Measurements from ENCODE around the gene ZMYND10. TPM values are rescaled to one million over a fixed set of nuclear protein-coding genes. Genes with fewer than 3 reads are reported as not detected.
A peak's percentile ranks its signal among the peaks of the same experiment; 100 is the strongest.

The ZMYND10 gene
- total RNA-seq, 2 experiments from 2014 or later, result 1.7 to 2.8 TPM

- POLR2A ChIA-PET, result interaction anchor here (0.6 to 0.8 kb wide), 3 partner anchors 11 to 195 kb away, joined by 4 to 5 read pairs (median 5); no protein-coding TSS in a partner anchor
- Histone ChIP-seq H3K4me2 (ENCODE audit: low read length) (peak overlapping the region; percentile 92), H3K27ac (ENCODE audit: low read depth, low read length, poor library complexity, severe bottlenecking) (no peak overlapping the region), H3K79me2 (ENCODE audit: insufficient read depth, low read depth, low read length) (no peaks in the 10 kb centered on the region), H3K4me1 (ENCODE audit: insufficient read depth, low read length, poor library complexity, severe bottlenecking) (peaks cover 7% of the 10 kb centered on the region), H3K4me3 (ENCODE audit: low read depth, low read length, poor library complexity, severe bottlenecking) (peak overlapping the region; percentile 72), H3K9me3 (ENCODE audit: low read length) (no peaks in the 10 kb centered on the region), H4K20me1 (ENCODE audit: insufficient read depth, low read length) (no peaks in the 10 kb centered on the region), H3K36me3 (ENCODE audit: insufficient read depth, low read length) (no peaks in the 10 kb centered on the region), H2AFZ (ENCODE audit: low read length) (peak overlapping the region; percentile 91; the same call in 1 of the 2 replicates), H3K9me2 (ENCODE audit: insufficient read depth, low read length) (no peaks in the 10 kb centered on the region)
- BruUV-seq (replicated peaks), result no TSS peak
- intact Hi-C loops (cut with micrococcal nuclease; ENCODE audit: unreplicated experiment), result no loop called here
- TF ChIP-seq EZH2phosphoT487 (IDR thresholded peaks at IDR 0.05; ENCODE audit: borderline replicate concordance, low read depth, low read length) (no peak), CTCF (conservative IDR thresholded peaks at IDR 0.05; ENCODE audit: low read length) (no peak)
- CTCF ChIA-PET (ENCODE audit: unreplicated experiment), result interaction anchor here (0.8 kb wide), 1 partner anchor 177 kb away, joined by 3 read pairs; no protein-coding TSS in a partner anchor
- no peak for DNase-seq (ENCODE audit: low spot score)
Observed at GRCh38 chr3:50365842-50366220, 20.3 kb upstream of the ZMYND10 start.

GRCh38 chr3:50365080-50365841 is 19.7 kb upstream of the ZMYND10 start:
- H3K4me2 ChIP-seq (ENCODE audit: low read length), result peak overlapping the region; percentile 92

More at GRCh38 chr3:50365080-50365841, 19.7 kb upstream of the ZMYND10 start:
- no TSS peak for BruUV-seq (replicated peaks)
- H3K36me3 ChIP-seq (ENCODE audit: insufficient read depth, low read length), result no peaks in the 10 kb centered on the region
- intact Hi-C loops (cut with micrococcal nuclease; ENCODE audit: unreplicated experiment), result no loop called here
- TF ChIP-seq EZH2phosphoT487 (IDR thresholded peaks at IDR 0.05; ENCODE audit: borderline replicate concordance, low read depth, low read length), result no peak
- TF ChIP-seq CTCF (conservative IDR thresholded peaks at IDR 0.05; ENCODE audit: low read length), result 0 out of 2 replicates have a peak, but pooled peaks have one; percentile 39
- no peaks in the 10 kb centered on the region for H3K9me2 ChIP-seq (ENCODE audit: insufficient read depth, low read length)
- H3K4me3 ChIP-seq (ENCODE audit: low read depth, low read length, poor library complexity, severe bottlenecking), result peak overlapping the region; percentile 72
- peak; percentile 95 for DNase-seq (ENCODE audit: low spot score)
- no peaks in the 10 kb centered on the region for H3K9me3 ChIP-seq (ENCODE audit: low read length)
- ChIA-PET CTCF (ENCODE audit: unreplicated experiment) (interaction anchor here (0.8 kb wide), 1 partner anchor 177 kb away, joined by 3 read pairs; no protein-coding TSS in a partner anchor), POLR2A (interaction anchor here (0.6 to 0.8 kb wide), 4 partner anchors 11 to 360 kb away, joined by 3 to 5 read pairs (median 4); no protein-coding TSS in a partner anchor)
- no peak overlapping the region for H3K27ac ChIP-seq (ENCODE audit: low read depth, low read length, poor library complexity, severe bottlenecking)
- no peaks in the 10 kb centered on the region for H4K20me1 ChIP-seq (ENCODE audit: insufficient read depth, low read length)
- H2AFZ ChIP-seq (ENCODE audit: low read length), result peak overlapping the region; percentile 91
- no peaks in the 10 kb centered on the region for H3K79me2 ChIP-seq (ENCODE audit: insufficient read depth, low read depth, low read length)
- peaks cover 7% of the 10 kb centered on the region for H3K4me1 ChIP-seq (ENCODE audit: insufficient read depth, low read length, poor library complexity, severe bottlenecking)

Measured in OCI-LY7 (cell line).